IMR-90 (cell line): Measurements from ENCODE around the gene PCED1B. TPM values are rescaled to one million over a fixed set of nuclear protein-coding genes. Genes with fewer than 3 reads are reported as not detected.

Experiments
- ATAC-seq: fragments of 200-7000 bp; cut with Tn5 transposase; 2 replicates; pipeline ENCODE4 v1.9.1; 2020; ENCODE audit warnings: low read depth, mild to moderate bottlenecking, moderate library complexity
- BruUV-seq: library from RNA; stranded (reverse); fragments of 400-500 nt; replicated peaks from 2 replicates; lab custom pipeline; 2021; lab: Mats Ljungman, UMichigan
- CTCF ChIA-PET: fragments of 300-600 bp; formaldehyde crosslinking; extraction: SDS; loops from one replicate; lab custom pipeline; 2021; ENCODE audit warnings: antibody characterized with exemption; lab: Yijun Ruan, JAX
- POLR2A ChIA-PET: fragments of 300-600 bp; sonication (Branson Sonifier 250); formaldehyde crosslinking; loops from one replicate; lab custom pipeline; 2022; ENCODE audit warnings: antibody characterized with exemption; ENCODE audit not compliant: unreplicated experiment; lab: Charles Lee
- DNase-seq: peaks from one replicate; pipeline ENCODE4 v3.0.0; 2013
- H2AFZ ChIP-seq: replicated peaks from 2 replicates; pipeline ENCODE3; 2013; ENCODE audit warnings: low read length, mild to moderate bottlenecking; ENCODE audit not compliant: poor library complexity
- H2AK5ac ChIP-seq: 2 replicates; pipeline ENCODE4 v1.6.1; 2013; ENCODE audit warnings: low read depth, low read length, inconsistent platforms
- H2AK9ac ChIP-seq: replicated peaks from 2 replicates; pipeline ENCODE3; 2013; ENCODE audit warnings: mild to moderate bottlenecking, low read depth, low read length, moderate library complexity; ENCODE audit not compliant: poor library complexity
- H2BK120ac ChIP-seq: 2 replicates; pipeline ENCODE4 v1.6.1; 2013; ENCODE audit warnings: low read depth, low read length, inconsistent platforms
- H2BK15ac ChIP-seq: 3 replicates; pipeline ENCODE4 v1.6.1; 2013; ENCODE audit warnings: low read depth, low read length, inconsistent platforms
- H2BK20ac ChIP-seq: 2 replicates; pipeline ENCODE4 v1.6.1; 2013; ENCODE audit warnings: low read depth, mild to moderate bottlenecking, inconsistent platforms, low read length, moderate library complexity
- H2BK5ac ChIP-seq: 2 replicates; pipeline ENCODE4 v1.6.1; 2013; ENCODE audit warnings: mild to moderate bottlenecking, low read depth, low read length, inconsistent platforms; ENCODE audit not compliant: poor library complexity, severe bottlenecking
- H3K14ac ChIP-seq: replicated peaks from 2 replicates; pipeline ENCODE4 v1.6.1; 2013; ENCODE audit warnings: low read depth, low read length, inconsistent platforms
- H3K18ac ChIP-seq: 2 replicates; pipeline ENCODE4 v1.6.1; 2013; ENCODE audit warnings: low read depth, low read length, control low read depth
- H3K23ac ChIP-seq: 2 replicates; pipeline ENCODE4 v1.6.1; 2013; ENCODE audit warnings: low read depth, low read length, inconsistent platforms
- H3K27ac ChIP-seq: 2 replicates; pipeline ENCODE4 v1.5.1; 2013; ENCODE audit warnings: mild to moderate bottlenecking, control low read depth, low read length; ENCODE audit not compliant: insufficient read depth
- H3K27me3 ChIP-seq: 2 replicates; pipeline ENCODE4 v1.6.1; 2013; ENCODE audit warnings: low read length; ENCODE audit not compliant: control insufficient read depth, insufficient read depth
- H3K36me3 ChIP-seq: 2 replicates; pipeline ENCODE4 v1.6.1; 2013; ENCODE audit warnings: low read length, mixed read lengths; ENCODE audit not compliant: control insufficient read depth, insufficient read depth
- H3K4ac ChIP-seq: 2 replicates; pipeline ENCODE4 v1.6.1; 2013; ENCODE audit warnings: low read depth, low read length, inconsistent platforms
- H3K4me1 ChIP-seq: 2 replicates; pipeline ENCODE4 v1.6.1; 2013; ENCODE audit warnings: low read length, mixed read lengths; ENCODE audit not compliant: control insufficient read depth, insufficient read depth
- H3K4me2 ChIP-seq: 2 replicates; pipeline ENCODE4 v1.6.1; 2013; ENCODE audit warnings: low read depth, mild to moderate bottlenecking, control low read depth, low read length, moderate library complexity
- H3K4me3 ChIP-seq: 2 replicates; pipeline ENCODE4 v1.5.1; 2013; ENCODE audit warnings: low read depth, mild to moderate bottlenecking, control low read depth, low read length, moderate library complexity; ENCODE audit not compliant: insufficient read depth
- H3K56ac ChIP-seq: 2 replicates; pipeline ENCODE4 v1.6.1; 2013; ENCODE audit warnings: low read length, inconsistent platforms; ENCODE audit not compliant: insufficient read depth; ENCODE audit errors: extremely low read depth
- H3K79me1 ChIP-seq, 2 experiments: 2 replicates each; pipeline ENCODE4 v1.6.1; 2013; ENCODE audit warnings: low read length in 2 of 2, inconsistent platforms in 1 of 2, low read depth in 1 of 2
- H3K9ac ChIP-seq: 2 replicates; pipeline ENCODE4 v1.6.1; 2013; ENCODE audit warnings: low read depth, low read length, control low read depth
- H3K9me1 ChIP-seq: 2 replicates; pipeline ENCODE4 v1.6.1; 2013; ENCODE audit warnings: low read length, inconsistent platforms; ENCODE audit not compliant: insufficient read depth
- H3K9me3 ChIP-seq: 2 replicates; pipeline ENCODE4 v1.6.1; 2013; ENCODE audit warnings: low read length; ENCODE audit not compliant: control insufficient read depth, insufficient read depth
- H4K20me1 ChIP-seq: 2 replicates; pipeline ENCODE4 v1.6.1; 2013; ENCODE audit warnings: low read length, inconsistent platforms; ENCODE audit not compliant: insufficient read depth
- H4K5ac ChIP-seq: 2 replicates; pipeline ENCODE4 v1.6.1; 2013; ENCODE audit warnings: mild to moderate bottlenecking, low read depth, low read length, control low read depth
- H4K8ac ChIP-seq, 2 experiments: 2 replicates each; pipeline ENCODE4 v1.6.1; 2013; ENCODE audit warnings: low read depth in 2 of 2, low read length in 2 of 2, control low read depth in 1 of 2, inconsistent platforms in 1 of 2
- H4K91ac ChIP-seq: 2 replicates; pipeline ENCODE4 v1.6.1; 2013; ENCODE audit warnings: low read depth, low read length, inconsistent platforms; ENCODE audit not compliant: insufficient read depth
- BHLHE40 ChIP-seq: fragments of 150-350 bp; IDR thresholded peaks from 2 replicates; pipeline ENCODE4 v1.6.1; 2016; ENCODE audit warnings: mild to moderate bottlenecking, low read depth, low read length
- CEBPB ChIP-seq: IDR thresholded peaks from 2 replicates; pipeline ENCODE4 v1.6.1; 2012; ENCODE audit warnings: low read depth, low read length, improper control_type of control experiment
- CHD1 ChIP-seq: IDR thresholded peaks from 2 replicates; pipeline ENCODE4 v1.6.1; 2012; ENCODE audit warnings: low read depth, low read length, improper control_type of control experiment
- CTCF ChIP-seq: conservative IDR thresholded peaks from 2 replicates; pipeline ENCODE4 v1.5.1; 2012; ENCODE audit warnings: mild to moderate bottlenecking, low read depth, low read length, improper control_type of control experiment
- FOS ChIP-seq: fragments of 150-350 bp; IDR thresholded peaks from 2 replicates; pipeline ENCODE4 v1.6.1; 2016; ENCODE audit warnings: low read depth, low read length
- MAFK ChIP-seq: IDR thresholded peaks from 2 replicates; pipeline ENCODE4 v1.6.1; 2012; ENCODE audit warnings: low read depth, low read length, improper control_type of control experiment
- MXI1 ChIP-seq: IDR thresholded peaks from 2 replicates; pipeline ENCODE4 v1.6.1; 2012; ENCODE audit warnings: low read depth, mild to moderate bottlenecking, low read length, moderate library complexity, borderline replicate concordance
- NFE2L2 ChIP-seq: fragments of 150-350 bp; IDR thresholded peaks from 2 replicates; pipeline ENCODE4 v1.6.1; 2016; ENCODE audit warnings: low read depth, mild to moderate bottlenecking, low read length
- POLR2A ChIP-seq: IDR thresholded peaks from 2 replicates; pipeline ENCODE4 v1.6.1; 2012; ENCODE audit warnings: mild to moderate bottlenecking, low read depth, low read length
- RCOR1 ChIP-seq: IDR thresholded peaks from 2 replicates; pipeline ENCODE4 v1.6.1; 2012; ENCODE audit warnings: mild to moderate bottlenecking, low read length, improper control_type of control experiment; ENCODE audit not compliant: insufficient replicate concordance
- RFX5 ChIP-seq: IDR thresholded peaks from 2 replicates; pipeline ENCODE4 v1.8.0; 2012; ENCODE audit warnings: low read depth, mild to moderate bottlenecking, low read length, moderate library complexity
- USF2 ChIP-seq: fragments of 150-350 bp; IDR thresholded peaks from 2 replicates; pipeline ENCODE4 v1.6.1; 2017; ENCODE audit warnings: mild to moderate bottlenecking, antibody characterized with exemption, low read length, low read depth
- WGBS, 2 experiments: methylation state at CpG; one replicate each; pipeline versions ENCODE4 v1.1.5 to v1.1.7; 2013; ENCODE audit warnings: missing lambda C conversion rate in 2 of 2; ENCODE audit not compliant: insufficient read length in 1 of 2; ENCODE audit errors: extremely low coverage in 2 of 2; 5-methylcytosine and 5-hydroxymethylcytosine counted together
- dilution Hi-C: fragments of 300-500 bp; cut with HindIII; formaldehyde crosslinking; loops from one replicate; pipeline ENCODE4 v1.14.3; 2018; ENCODE audit warnings: low sequenced_read_pairs; ENCODE audit not compliant: unreplicated experiment
- in situ Hi-C: fragments of 300-500 bp; cut with MboI; formaldehyde crosslinking; loops from 3 replicates; pipeline ENCODE4 v1.14.3; 2019; ENCODE audit warnings: low sequenced_read_pairs, inconsistent platforms, mixed read lengths
- intact Hi-C: fragments of 100-400 bp; cut with micrococcal nuclease; formaldehyde crosslinking; loops from 2 replicates; pipeline ENCODE4 v1.10.0; 2022
- polyA plus RNA-seq, 3 experiments: library from polyadenylated mRNA; depleted of rRNA; stranded (reverse); fragments of >200 nt; gene quantifications; 2 replicates each; pipeline ENCODE4 v1.2.3, GENCODE V29; 2012; ENCODE audit warnings: low replicate concordance in 1 of 3
- total RNA-seq: library from RNA; depleted of rRNA; stranded (reverse); fragments of >200 nt; gene quantifications from 2 replicates; pipeline ENCODE4 v1.2.3, GENCODE V29; 2012

The PCED1B gene
- total and polyA plus RNA-seq, 2 of the 4 experiments (the other 2 are of a cell fraction): 0.36 to 2.6 TPM

- no peak overlapping the region for H2BK120ac ChIP-seq
- no peak overlapping the region for H2BK20ac ChIP-seq
- no peaks in the 10 kb centered on the region for H3K9me3 ChIP-seq
- BruUV-seq: no TSS peak
- ChIA-PET CTCF (interaction anchor here (1.0 kb wide), 1 partner anchor 61 kb away, joined by 3 read pairs; no protein-coding TSS in a partner anchor), POLR2A (no interaction called here)
- no peak overlapping the region for H3K56ac ChIP-seq
- ATAC-seq: peak; percentile 60
- no peak overlapping the region for H2BK5ac ChIP-seq
- in situ Hi-C loops: loop anchor here (10.0 kb wide), 1 partner anchor 646 kb away; no protein-coding TSS in a partner anchor
- H3K27me3 ChIP-seq: no peaks in the 10 kb centered on the region
- H4K5ac ChIP-seq: no peak overlapping the region
- no peak overlapping the region for H2AK9ac ChIP-seq
- peaks cover 6% of the 10 kb centered on the region for H3K4me1 ChIP-seq
- no peak overlapping the region for H3K4me2 ChIP-seq
- intact Hi-C loops: loop anchor here (10.0 kb wide), 1 partner anchor 736 kb away; the partner anchor contains the start of gene SLC48A1
- no peak overlapping the region for H3K27ac ChIP-seq
- peak; percentile 35 for DNase-seq
- H3K9ac ChIP-seq: no peak overlapping the region
- dilution Hi-C loops: no loop called here
- H4K91ac ChIP-seq: no peak overlapping the region
- H3K36me3 ChIP-seq: no peaks in the 10 kb centered on the region
- no peak overlapping the region for H3K4me3 ChIP-seq
- no peaks in the 10 kb centered on the region for H4K20me1 ChIP-seq
- TF ChIP-seq RFX5 (no peak), CEBPB (no peak), RCOR1 (no peak), POLR2A (no peak), MAFK (no peak), CHD1 (no peak), FOS (no peak), MXI1 (no peak), NFE2L2 (no peak), USF2 (no peak), CTCF (no peak), BHLHE40 (no peak)
- H2AFZ ChIP-seq: no peak overlapping the region
- H3K79me1 ChIP-seq: no peaks in the 10 kb centered on the region
- H3K18ac ChIP-seq: no peak overlapping the region
- H4K8ac ChIP-seq: peak overlapping the region in 1 of 2 experiments; percentile 63; a peak in 2 of 4 replicates
- no peak overlapping the region for H3K4ac ChIP-seq
- no peak overlapping the region for H2BK15ac ChIP-seq
- no CpG with 5 or more reads among the region's 1 CpG for WGBS, 2 experiments
- no peak overlapping the region for H3K14ac ChIP-seq
- no peak overlapping the region for H3K23ac ChIP-seq
- peaks cover 3% of the 10 kb centered on the region; the same call in 1 of the 2 replicates for H3K9me1 ChIP-seq
- H2AK5ac ChIP-seq: no peak overlapping the region
These were observed 41.1 kb upstream of the PCED1B start for GRCh38 chr12:47038270-47038748.
